ENCODE results near the gene UBE2Q2.
"Not testable (repeated sequence)": the region's sequence is repeated elsewhere in the genome, so short reads cannot be mapped to it uniquely, and the experiment has no call there.

GRCh38 chr15:75807486-75807885 lies 35.8 kb upstream of the UBE2Q2 start:
- TF ChIP-seq SIRT6 (IDR thresholded peaks at IDR 0.05; ENCODE audit: low read depth, low read length); ELK1 (CRISPR knock-in tag; IDR thresholded peaks at IDR 0.05); CBX2 (IDR thresholded peaks at IDR 0.05; ENCODE audit: insufficient read depth, low read length, poor library complexity, severe bottlenecking); NRF1 (conservative IDR thresholded peaks at IDR 0.05 in 1 of 2, IDR thresholded peaks at IDR 0.05 in 1 of 2); ESRRA (IDR thresholded peaks at IDR 0.05; ENCODE audit: borderline replicate concordance, low read depth); ZHX1 (conservative IDR thresholded peaks at IDR 0.05; ENCODE audit: low read length); RBBP5 (IDR thresholded peaks at IDR 0.05; ENCODE audit: borderline replicate concordance, insufficient read depth, low read length, poor library complexity, severe bottlenecking); CTCF (IDR thresholded peaks at IDR 0.05 in 2 of 3, conservative IDR thresholded peaks at IDR 0.05 in 1 of 3; ENCODE audit: insufficient read depth in 2 of 3, low read depth in 1 of 3, low read length in 3 of 3); ZNF280B (CRISPR knock-in tag; IDR thresholded peaks at IDR 0.05); SRSF9 (IDR thresholded peaks at IDR 0.05; ENCODE audit: borderline replicate concordance, low read depth, low read length); SREBF1 (IDR thresholded peaks at IDR 0.05; ENCODE audit: borderline replicate concordance, low read depth, low read length); CREB1 (IDR thresholded peaks at IDR 0.05); CREB1 (CRISPR knock-in tag; IDR thresholded peaks at IDR 0.05): not testable (repeated sequence)

All from K562 (cell line).